ENCODE measurements around the gene GBP2. TPM values are rescaled to one million over a fixed set of nuclear protein-coding genes. Genes with fewer than 3 reads are reported as not detected.

The GBP2 gene
- total RNA-seq, 3 donors from 2014 or later = 65.4 to 128 (median 68.9) TPM

DNA sequence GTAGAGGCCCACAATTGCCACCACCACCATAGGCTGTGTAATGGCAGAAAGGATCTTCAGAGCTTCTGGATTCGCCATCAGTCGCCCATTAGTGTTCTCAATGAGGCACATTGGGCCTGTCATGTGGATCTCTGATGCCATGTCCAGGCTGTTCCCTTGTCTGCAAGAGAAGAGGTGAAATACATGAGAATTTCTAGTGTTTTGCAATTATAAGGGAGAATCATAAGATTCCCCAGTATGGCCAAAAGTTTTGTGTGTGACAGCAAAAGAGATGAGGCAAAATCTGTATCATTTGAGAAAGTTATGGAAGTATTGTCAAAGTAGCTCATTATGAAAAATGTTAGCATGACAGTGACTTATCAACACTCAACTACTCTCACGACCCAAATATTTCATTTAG lies 62.8 kb downstream of the GBP2 start:
- no peaks in the 10 kb centered on the region for H3K9me3 ChIP-seq
- intact Hi-C loops (cut with DNase I, micrococcal nuclease) = no loop called here
- H3K36me3 ChIP-seq (ENCODE audit: low read depth) = no peaks in the 10 kb centered on the region
- TF ChIP-seq, protein P1, sequence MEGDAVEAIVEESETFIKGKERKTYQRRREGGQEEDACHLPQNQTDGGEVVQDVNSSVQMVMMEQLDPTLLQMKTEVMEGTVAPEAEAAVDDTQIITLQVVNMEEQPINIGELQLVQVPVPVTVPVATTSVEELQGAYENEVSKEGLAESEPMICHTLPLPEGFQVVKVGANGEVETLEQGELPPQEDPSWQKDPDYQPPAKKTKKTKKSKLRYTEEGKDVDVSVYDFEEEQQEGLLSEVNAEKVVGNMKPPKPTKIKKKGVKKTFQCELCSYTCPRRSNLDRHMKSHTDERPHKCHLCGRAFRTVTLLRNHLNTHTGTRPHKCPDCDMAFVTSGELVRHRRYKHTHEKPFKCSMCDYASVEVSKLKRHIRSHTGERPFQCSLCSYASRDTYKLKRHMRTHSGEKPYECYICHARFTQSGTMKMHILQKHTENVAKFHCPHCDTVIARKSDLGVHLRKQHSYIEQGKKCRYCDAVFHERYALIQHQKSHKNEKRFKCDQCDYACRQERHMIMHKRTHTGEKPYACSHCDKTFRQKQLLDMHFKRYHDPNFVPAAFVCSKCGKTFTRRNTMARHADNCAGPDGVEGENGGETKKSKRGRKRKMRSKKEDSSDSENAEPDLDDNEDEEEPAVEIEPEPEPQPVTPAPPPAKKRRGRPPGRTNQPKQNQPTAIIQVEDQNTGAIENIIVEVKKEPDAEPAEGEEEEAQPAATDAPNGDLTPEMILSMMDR (IDR thresholded peaks at IDR 0.05) = no peak
- no peak overlapping the region for H3K4me3 ChIP-seq
- no peak for DNase-seq
- ATAC-seq = no peak
- H3K4me1 ChIP-seq (ENCODE audit: low read depth) = peaks cover 6% of the 10 kb centered on the region

DNA sequence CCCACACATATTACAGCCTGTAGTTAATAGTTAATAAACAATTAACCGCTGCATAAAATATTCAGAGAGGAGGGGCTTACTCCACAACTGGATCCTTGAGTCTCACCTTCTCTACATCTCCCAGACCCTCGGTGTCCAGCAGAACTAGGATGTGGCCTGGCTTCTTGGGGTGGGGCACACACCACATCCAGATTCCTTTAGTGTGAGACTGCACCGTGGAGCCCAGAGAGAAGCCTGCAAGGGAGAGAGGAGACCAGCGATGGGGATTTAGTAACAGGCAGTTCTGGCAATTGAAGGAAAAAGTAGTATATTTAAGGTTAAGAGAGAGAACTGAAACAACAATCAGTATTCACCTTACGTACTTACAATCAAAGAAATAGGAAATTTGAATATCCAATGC lies 65.8 kb downstream of the GBP2 start:
- ATAC-seq (no peak), DNase-seq (no peak)
- no peaks in the 10 kb centered on the region for H3K9me3 ChIP-seq
- peaks cover 3% of the 10 kb centered on the region for H3K36me3 ChIP-seq (ENCODE audit: low read depth)
- intact Hi-C loops (cut with DNase I, micrococcal nuclease) = no loop called here
- TF ChIP-seq, protein P1 (IDR thresholded peaks at IDR 0.05) = no peak
- no peak overlapping the region for H3K4me3 ChIP-seq
- H3K4me1 ChIP-seq (ENCODE audit: low read depth) = peaks cover under 1% of the 10 kb centered on the region

Other genes with a start within 250 kb of the GBP2 start
- 10 to 100 TPM; 25.0 to 27.8 (median 27.3) TPM for gene GTF2B, start 234.5 kb downstream of the GBP2 start, total RNA-seq
- gene KYAT3, start 133.5 kb downstream of the GBP2 start, total RNA-seq = 10 to 100 TPM; 15.3 to 34.3 (median 23.8) TPM
- gene RBMXL1, start 133.5 kb downstream of the GBP2 start, total RNA-seq = 10 to 100 TPM; 11.8 to 14.0 (median 11.9) TPM
- gene GBP3, start 103.2 kb downstream of the GBP2 start, total RNA-seq = 100 to 1,000 TPM in 1 of 3 donors, 10 to 100 TPM in 2; 48.4 to 176 (median 60.4) TPM
- gene GBP1, start 60.9 kb downstream of the GBP2 start, total RNA-seq = 10 to 100 TPM; 12.9 to 39.0 (median 25.5) TPM
- under 1 TPM in 1 of 3 donors, not detected in 2; 0.12 TPM for gene GBP7, start 49.9 kb upstream of the GBP2 start, total RNA-seq
- gene GBP4, start 72.8 kb upstream of the GBP2 start, total RNA-seq = 1 to 10 TPM; 2.6 to 7.9 (median 7.5) TPM
- gene GBP5, start 146.7 kb upstream of the GBP2 start, total RNA-seq = 1 to 10 TPM; 2.1 to 7.3 (median 3.3) TPM
- gene GBP6, start 237.9 kb upstream of the GBP2 start, total RNA-seq = under 1 TPM in 1 of 3 donors, not detected in 2; 0.09 TPM

Data from mucosa of descending colon (tissue), 3 donors.